Measurements from ENCODE around the gene PDGFB. TPM values are rescaled to one million over a fixed set of nuclear protein-coding genes. Genes with fewer than 3 reads are reported as not detected.

PDGFB gene
- total RNA-seq, 2 experiments from 2014 or later = 0.45 to 0.69 TPM

DNA sequence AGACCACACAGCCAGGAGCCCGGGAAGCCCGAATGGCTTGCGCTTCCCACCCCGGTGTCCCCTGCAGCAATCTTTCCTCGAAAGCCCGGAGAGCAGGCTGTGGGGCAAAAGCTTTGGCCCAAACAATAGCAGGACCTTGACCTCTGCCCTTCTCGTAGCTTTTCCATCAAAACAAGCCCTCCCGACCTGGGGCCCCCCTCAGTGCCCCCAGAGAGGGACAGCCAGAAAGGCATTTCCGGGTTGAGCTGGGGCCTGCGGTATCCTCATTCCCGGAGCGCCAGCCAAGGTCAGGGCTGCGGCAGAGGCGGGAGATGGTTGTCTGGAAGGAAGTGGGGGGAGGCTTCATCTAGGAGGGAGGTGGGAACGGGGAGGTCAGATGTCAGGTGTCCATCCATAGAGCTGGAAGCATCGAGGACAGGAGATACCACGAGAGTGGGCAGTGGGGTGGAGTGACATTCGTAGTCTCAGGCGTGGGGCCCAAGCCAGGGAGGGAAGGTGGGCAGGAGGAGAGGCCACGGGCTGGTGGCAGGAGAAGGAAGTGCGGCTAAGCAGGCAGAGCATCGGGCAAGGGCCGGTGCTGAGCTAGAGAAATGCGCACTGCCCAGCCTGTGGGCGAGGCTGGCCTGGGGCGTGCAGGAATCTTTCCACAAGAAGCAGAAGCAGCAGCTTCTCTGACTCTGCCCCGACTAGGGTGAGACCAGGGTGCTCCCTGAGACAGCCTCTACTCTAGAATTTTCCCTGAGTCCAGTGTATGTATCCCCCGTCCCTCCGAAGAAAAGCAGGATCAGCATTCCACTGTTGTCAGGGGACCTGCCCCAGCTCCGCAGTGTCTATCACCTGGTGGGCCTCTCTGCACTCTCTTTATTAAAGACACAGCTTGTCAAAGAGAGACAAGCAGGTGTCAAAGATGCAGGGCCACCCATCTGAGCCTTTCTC lies 14.3 kb downstream of the PDGFB start:
- H3K27me3 ChIP-seq (ENCODE audit: control insufficient read depth in 1 of 2, insufficient read depth in 2 of 2, low read length in 2 of 2) = peaks cover 14 to 22% of the 10 kb centered on the region in 2 experiments
- H3K9me3 ChIP-seq (ENCODE audit: control insufficient read depth in 1 of 2, insufficient read depth in 1 of 2, low read length in 2 of 2) = no peaks in the 10 kb centered on the region
- no peak for ATAC-seq (ENCODE audit: poor library complexity)
- POLR2A ChIA-PET = interaction anchor here (2.1 kb wide), 1 partner anchor 10 kb away, joined by 7 read pairs; no protein-coding TSS in a partner anchor
- Mint-ChIP-seq H3K27me3 (peaks cover 21% of the 10 kb centered on the region), H3K9me3 (no peaks in the 10 kb centered on the region), H3K36me3 (ENCODE audit: low read depth) (peaks cover 28% of the 10 kb centered on the region), H3K27ac (no peak overlapping the region), H3K4me1 (ENCODE audit: low read depth) (peaks cover 21% of the 10 kb centered on the region), H3K4me3 (no peak overlapping the region)
- H3K4me1 ChIP-seq (ENCODE audit: insufficient read depth, low read length) = peaks cover 20% of the 10 kb centered on the region
- H3K27ac ChIP-seq (ENCODE audit: low read depth in 1 of 2, low read length in 2 of 2) = no peak overlapping the region
- CTCF ChIA-PET = no interaction called here
- TF ChIP-seq, protein P1, sequence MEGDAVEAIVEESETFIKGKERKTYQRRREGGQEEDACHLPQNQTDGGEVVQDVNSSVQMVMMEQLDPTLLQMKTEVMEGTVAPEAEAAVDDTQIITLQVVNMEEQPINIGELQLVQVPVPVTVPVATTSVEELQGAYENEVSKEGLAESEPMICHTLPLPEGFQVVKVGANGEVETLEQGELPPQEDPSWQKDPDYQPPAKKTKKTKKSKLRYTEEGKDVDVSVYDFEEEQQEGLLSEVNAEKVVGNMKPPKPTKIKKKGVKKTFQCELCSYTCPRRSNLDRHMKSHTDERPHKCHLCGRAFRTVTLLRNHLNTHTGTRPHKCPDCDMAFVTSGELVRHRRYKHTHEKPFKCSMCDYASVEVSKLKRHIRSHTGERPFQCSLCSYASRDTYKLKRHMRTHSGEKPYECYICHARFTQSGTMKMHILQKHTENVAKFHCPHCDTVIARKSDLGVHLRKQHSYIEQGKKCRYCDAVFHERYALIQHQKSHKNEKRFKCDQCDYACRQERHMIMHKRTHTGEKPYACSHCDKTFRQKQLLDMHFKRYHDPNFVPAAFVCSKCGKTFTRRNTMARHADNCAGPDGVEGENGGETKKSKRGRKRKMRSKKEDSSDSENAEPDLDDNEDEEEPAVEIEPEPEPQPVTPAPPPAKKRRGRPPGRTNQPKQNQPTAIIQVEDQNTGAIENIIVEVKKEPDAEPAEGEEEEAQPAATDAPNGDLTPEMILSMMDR (IDR thresholded peaks at IDR 0.05) = no peak
- DNase-seq = no peak
- peaks cover 65% of the 10 kb centered on the region for H3K36me3 ChIP-seq (ENCODE audit: insufficient read depth, low read length)
- H3K4me3 ChIP-seq (ENCODE audit: low read length) = no peak overlapping the region
- intact Hi-C loops (cut with DNase I, micrococcal nuclease) = no loop called here

DNA sequence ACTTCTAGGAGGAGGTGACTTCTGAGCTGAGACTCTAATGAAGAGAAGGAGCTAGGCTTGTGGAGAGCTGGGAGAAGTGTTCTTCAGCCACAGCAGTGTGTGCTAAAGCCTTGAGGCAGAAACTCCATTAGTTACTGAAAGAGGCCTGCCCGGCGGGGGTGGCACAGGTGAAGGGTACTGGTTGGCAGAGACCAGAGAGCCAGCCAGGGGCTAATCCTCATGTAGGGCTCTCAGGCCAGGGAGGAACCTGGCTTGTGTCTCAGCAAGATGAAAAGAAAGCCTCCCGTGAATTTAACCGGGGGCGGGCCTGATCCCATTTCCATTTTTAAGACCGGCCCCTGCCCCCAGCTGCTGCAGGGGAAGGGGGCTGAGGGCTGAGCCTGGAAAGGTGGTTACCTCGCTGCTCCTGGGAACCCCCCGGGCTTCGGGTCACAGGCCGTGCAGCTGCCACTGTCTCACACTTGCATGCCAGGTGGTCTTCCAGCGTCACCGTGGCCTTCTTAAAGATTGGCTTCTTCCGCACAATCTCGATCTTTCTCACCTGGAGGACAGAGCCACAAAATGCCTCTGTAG lies 15.0 kb downstream of the PDGFB start:
- no peak overlapping the region for H3K27ac Mint-ChIP-seq
- H3K4me3 ChIP-seq (ENCODE audit: low read length) = no peak overlapping the region
- no peak overlapping the region for H3K4me3 Mint-ChIP-seq
- intact Hi-C loops (cut with DNase I, micrococcal nuclease) = no loop called here
- ChIA-PET CTCF (no interaction called here), POLR2A (no interaction called here)
- H3K27me3 Mint-ChIP-seq = peaks cover 15% of the 10 kb centered on the region
- no peak overlapping the region for H3K27ac ChIP-seq (ENCODE audit: low read depth in 1 of 2, low read length in 2 of 2)
- no peak for DNase-seq
- no peak for ATAC-seq (ENCODE audit: poor library complexity)
- H3K36me3 ChIP-seq (ENCODE audit: insufficient read depth, low read length) = peaks cover 72% of the 10 kb centered on the region
- peaks cover 13% of the 10 kb centered on the region for H3K4me1 ChIP-seq (ENCODE audit: insufficient read depth, low read length)
- H3K27me3 ChIP-seq (ENCODE audit: control insufficient read depth in 1 of 2, insufficient read depth in 2 of 2, low read length in 2 of 2) = peaks cover 7 to 14% of the 10 kb centered on the region in 2 experiments
- peaks cover 31% of the 10 kb centered on the region for H3K36me3 Mint-ChIP-seq (ENCODE audit: low read depth)
- H3K9me3 ChIP-seq (ENCODE audit: control insufficient read depth in 1 of 2, insufficient read depth in 1 of 2, low read length in 2 of 2) = no peaks in the 10 kb centered on the region
- TF ChIP-seq, protein P1 (IDR thresholded peaks at IDR 0.05) = no peak
- H3K4me1 Mint-ChIP-seq (ENCODE audit: low read depth) = peaks cover 13% of the 10 kb centered on the region
- H3K9me3 Mint-ChIP-seq = no peaks in the 10 kb centered on the region

DNA sequence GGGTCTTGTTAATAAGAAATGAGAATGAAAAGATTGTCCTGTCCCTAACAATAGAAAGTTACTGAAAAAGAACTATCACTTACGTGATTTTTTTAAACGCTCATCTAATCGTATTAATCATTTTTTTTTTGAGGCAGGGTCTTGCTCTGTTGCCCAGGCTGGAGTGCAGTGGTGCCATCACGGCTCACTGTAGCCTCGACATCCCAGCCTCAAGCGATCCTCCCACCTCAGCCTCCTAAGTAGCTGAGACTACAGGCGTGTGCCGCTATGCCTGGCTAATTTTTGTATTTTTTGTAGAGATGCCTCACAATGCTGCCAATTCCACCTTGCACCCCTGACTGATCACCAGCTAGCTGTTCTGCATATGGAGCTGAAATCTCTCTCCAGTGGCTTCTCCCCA lies 15.7 kb downstream of the PDGFB start:
- Mint-ChIP-seq H3K36me3 (ENCODE audit: low read depth) (peaks cover 35% of the 10 kb centered on the region), H3K4me1 (ENCODE audit: low read depth) (peaks cover 6% of the 10 kb centered on the region), H3K27ac (no peak overlapping the region), H3K27me3 (peaks cover 8% of the 10 kb centered on the region), H3K4me3 (no peak overlapping the region), H3K9me3 (no peaks in the 10 kb centered on the region)
- ChIA-PET POLR2A (no interaction called here), CTCF (interaction anchor here (0.6 kb wide), 1 partner anchor 11 kb away, joined by 3 read pairs; no protein-coding TSS in a partner anchor)
- intact Hi-C loops (cut with DNase I, micrococcal nuclease) = no loop called here
- DNase-seq = no peak
- Histone ChIP-seq H3K4me3 (ENCODE audit: low read length) (no peak overlapping the region), H3K4me1 (ENCODE audit: insufficient read depth, low read length) (peaks cover 6% of the 10 kb centered on the region), H3K27me3 (ENCODE audit: control insufficient read depth in 1 of 2, insufficient read depth in 2 of 2, low read length in 2 of 2) (peaks cover 0 to 9% of the 10 kb centered on the region in 2 experiments), H3K36me3 (ENCODE audit: insufficient read depth, low read length) (peaks cover 73% of the 10 kb centered on the region), H3K9me3 (ENCODE audit: control insufficient read depth in 1 of 2, insufficient read depth in 1 of 2, low read length in 2 of 2) (no peaks in the 10 kb centered on the region), H3K27ac (ENCODE audit: low read depth in 1 of 2, low read length in 2 of 2) (no peak overlapping the region)
- ATAC-seq (ENCODE audit: poor library complexity) = no peak
- TF ChIP-seq, protein P1 (IDR thresholded peaks at IDR 0.05) = no peak

Measured in CD4-positive, alpha-beta T cell (primary cell).